A549 treated with DMSO at 1 μM for 4 hours (cell line): ENCODE data around the gene DCLRE1B. TPM values are rescaled to one million over a fixed set of nuclear protein-coding genes. Genes with fewer than 3 reads are reported as not detected.

Experiments used
- total RNA-seq: library from RNA; stranded (reverse); fragments of 200-300 nt; extraction: Qiagen RNA extraction; gene quantifications from 5 replicates; pipeline ENCODE4 v1.2.3, GENCODE V29; 2022; ENCODE audit warnings: low read depth

Gene DCLRE1B
- 8.7 to 11.2 TPM (median 11.0 TPM) in 5 replicates for total RNA-seq

DNA sequence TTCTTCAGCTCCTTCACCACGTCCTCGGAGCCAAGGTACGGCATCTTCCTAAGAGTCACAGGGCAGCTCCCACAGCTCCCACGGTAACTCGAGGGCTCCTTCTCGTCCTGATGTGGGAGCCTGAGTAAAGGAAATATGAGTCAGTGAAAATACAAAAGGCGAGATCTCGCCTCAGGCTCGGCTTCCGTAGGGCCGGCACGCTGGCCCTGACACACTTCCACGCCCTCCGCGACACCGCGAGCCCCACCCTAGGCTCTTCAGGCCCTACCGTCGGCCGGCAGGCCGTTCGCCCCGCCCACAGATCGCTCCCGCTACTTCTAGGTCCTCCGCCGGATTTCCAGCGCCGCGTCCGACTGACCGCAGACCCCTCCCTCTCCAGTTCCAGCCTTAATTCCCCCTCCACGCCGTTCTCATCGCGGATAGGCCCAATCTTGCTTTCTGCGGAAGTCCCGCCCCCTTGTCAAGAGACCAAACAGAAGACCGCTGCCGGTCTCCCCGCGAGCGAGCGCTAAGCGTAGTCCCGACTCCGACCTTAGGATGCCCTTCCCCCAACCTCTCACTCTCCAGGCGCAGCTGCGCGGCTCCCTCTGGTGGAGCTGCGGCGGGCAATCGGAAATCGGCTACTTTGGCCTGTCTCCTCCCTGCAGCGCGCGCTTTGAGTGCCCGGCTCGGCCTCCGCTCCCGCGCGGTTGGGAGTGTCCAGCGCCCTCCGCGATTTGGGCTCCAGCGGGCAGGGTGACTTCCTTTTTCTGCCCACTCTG lies at the start of gene DCLRE1B, which contains the start of gene AP4B1:
DCLRE1B (plus strand) TSS at position 653 of the 761 bp plus-strand sequence. CDS start 261 bp downstream, outside the sequence.
AP4B1 (minus strand) TSS at position 126 of the 761 bp plus-strand sequence; CDS start at position 44, 82 bp downstream.

DNA sequence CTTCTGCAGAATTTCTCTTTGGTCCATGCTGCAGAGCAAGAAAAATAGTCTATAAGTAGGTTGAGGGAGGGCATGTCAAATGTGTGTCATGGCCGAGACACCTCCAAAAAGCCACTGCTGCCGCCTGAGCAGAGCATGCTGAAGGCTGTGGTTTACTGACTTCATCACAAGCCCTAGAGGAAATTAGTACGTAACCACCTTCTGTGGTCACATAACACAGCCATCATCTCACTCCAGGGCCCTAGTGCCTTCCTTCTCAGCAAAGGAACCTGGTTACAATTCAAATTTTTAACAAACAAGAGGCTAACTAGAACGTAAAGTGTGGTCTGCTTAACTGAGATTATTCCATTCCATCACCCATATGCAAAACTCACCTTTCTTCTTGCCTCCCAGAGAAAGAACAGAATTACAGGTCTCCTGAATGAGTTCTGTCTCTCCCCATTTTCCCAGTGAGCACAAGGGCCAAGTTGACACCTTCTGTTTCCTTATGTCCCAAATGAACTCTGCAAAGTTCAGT lies 33.5 kb upstream of the DCLRE1B start, which contains the start of gene PTPN22:
PTPN22 (minus strand) TSS at position 116 of the 517 bp plus-strand sequence.

DNA sequence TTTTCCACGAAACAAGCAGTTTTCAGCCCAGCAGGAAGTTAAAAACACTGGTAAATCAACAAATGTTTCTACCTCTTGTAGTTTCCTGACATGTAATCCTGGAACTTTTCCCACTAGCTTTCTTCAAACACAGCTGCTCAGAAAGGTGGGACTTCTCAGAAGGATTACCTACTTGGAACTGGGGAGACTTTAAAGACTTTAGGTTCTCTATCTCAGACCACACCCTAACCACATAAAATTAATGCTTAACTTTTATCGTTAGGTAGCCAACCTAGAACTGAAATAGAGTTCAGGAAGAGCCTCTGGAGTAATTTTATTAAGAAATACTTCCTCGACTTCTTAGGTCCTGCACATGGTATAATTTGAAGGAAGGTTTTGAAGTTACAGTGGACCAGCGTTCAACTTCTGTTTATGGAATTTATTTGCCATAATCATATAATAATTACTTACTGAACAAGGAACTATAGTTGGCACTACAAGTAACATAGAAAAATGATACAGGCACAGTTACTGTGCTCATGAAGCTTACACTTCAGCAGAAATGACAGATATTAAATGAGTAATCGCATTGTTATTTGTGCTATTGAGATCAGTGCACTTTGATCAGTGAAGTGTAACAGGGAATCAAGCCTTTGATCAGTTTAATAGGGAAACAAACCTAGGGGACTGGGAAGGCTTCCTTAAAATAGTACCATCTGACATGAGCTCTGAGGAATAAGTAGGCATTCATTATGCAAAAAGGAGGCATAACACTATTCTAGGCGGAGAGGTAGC lies 17.5 kb upstream of the DCLRE1B start, which contains the start of gene BCL2L15:
BCL2L15 (minus strand) TSS at position 180 of the 774 bp plus-strand sequence. CDS start 206 bp downstream, outside the sequence.

DNA sequence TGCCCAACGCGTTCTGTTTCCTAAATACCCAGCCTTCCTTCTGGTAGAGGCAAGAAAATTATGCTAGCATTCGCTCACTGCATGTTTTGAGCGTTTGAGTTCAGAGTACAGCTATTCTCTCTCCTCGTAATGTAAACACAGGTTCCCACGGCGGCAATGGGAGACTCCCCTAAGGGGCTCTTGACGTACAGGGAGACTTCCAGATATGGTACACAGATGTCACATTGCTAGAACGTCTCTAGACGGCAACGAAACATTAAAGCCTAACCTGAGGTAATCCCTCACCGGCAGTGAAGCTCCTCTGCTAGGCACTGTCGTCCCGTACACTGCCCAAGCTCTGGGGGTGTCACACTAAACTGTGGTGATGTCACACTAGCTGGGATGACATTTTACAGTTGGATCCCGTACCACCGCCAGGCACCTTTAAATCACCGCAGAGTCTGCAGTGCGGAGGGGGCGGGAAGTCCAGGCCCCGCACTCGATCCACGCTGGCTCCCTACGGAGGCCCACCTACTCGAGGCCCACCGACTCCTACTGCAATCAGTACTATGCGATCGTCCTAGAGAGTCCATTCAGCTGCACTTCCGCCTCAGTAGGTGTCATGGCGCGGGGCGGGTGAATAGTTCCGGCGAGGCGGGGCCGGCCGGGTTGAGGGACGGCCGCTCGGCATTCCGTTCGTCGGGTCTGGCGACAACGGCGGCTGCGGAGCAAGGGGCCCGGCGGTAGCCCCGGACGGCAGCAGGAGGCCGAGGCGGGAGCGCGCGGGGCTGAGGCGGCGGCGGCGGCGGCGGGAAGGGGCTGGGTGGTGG lies 24.0 kb downstream of the DCLRE1B start, which contains the start of gene HIPK1:
HIPK1 (plus strand) TSS at position 384 of the 809 bp plus-strand sequence.

Other genes starting within 250 kb of the DCLRE1B start
- 15.3 to 17.8 TPM (median 16.0 TPM) in 5 replicates for gene PHTF1, start 145.8 kb upstream of the DCLRE1B start, total RNA-seq
- 4.0 to 5.0 TPM (median 4.7 TPM) in 5 replicates for gene RSBN1, start 92.8 kb upstream of the DCLRE1B start, total RNA-seq
- gene PTPN22, start 33.6 kb upstream of the DCLRE1B start, total RNA-seq: not detected in 5 replicates
- gene BCL2L15, start 17.7 kb upstream of the DCLRE1B start, total RNA-seq: 0.31 to 0.65 TPM (median 0.46 TPM) in 5 replicates
- 9.1 to 11.4 TPM (median 10.4 TPM) in 5 replicates for gene AP4B1, start 527 bp upstream of the DCLRE1B start, total RNA-seq
- 13.5 to 21.7 TPM (median 19.9 TPM) in 5 replicates for gene HIPK1, start 24.0 kb downstream of the DCLRE1B start, total RNA-seq
- gene OLFML3, start 74.1 kb downstream of the DCLRE1B start, total RNA-seq: 4.1 to 5.2 TPM (median 4.2 TPM) in 5 replicates
- 0.33 to 0.92 TPM (median 0.55 TPM) in 5 replicates for gene SYT6, start 248.5 kb downstream of the DCLRE1B start, total RNA-seq